ENCODE results near the gene STK35. TPM values are rescaled to one million over a fixed set of nuclear protein-coding genes. Genes with fewer than 3 reads are reported as not detected.

STK35 gene
- total and polyA plus RNA-seq, 2 of the 13 experiments (the other 11 are each of a cell fraction or from before 2014, with no cell fraction given), result 27.4 to 29.8 TPM

DNA sequence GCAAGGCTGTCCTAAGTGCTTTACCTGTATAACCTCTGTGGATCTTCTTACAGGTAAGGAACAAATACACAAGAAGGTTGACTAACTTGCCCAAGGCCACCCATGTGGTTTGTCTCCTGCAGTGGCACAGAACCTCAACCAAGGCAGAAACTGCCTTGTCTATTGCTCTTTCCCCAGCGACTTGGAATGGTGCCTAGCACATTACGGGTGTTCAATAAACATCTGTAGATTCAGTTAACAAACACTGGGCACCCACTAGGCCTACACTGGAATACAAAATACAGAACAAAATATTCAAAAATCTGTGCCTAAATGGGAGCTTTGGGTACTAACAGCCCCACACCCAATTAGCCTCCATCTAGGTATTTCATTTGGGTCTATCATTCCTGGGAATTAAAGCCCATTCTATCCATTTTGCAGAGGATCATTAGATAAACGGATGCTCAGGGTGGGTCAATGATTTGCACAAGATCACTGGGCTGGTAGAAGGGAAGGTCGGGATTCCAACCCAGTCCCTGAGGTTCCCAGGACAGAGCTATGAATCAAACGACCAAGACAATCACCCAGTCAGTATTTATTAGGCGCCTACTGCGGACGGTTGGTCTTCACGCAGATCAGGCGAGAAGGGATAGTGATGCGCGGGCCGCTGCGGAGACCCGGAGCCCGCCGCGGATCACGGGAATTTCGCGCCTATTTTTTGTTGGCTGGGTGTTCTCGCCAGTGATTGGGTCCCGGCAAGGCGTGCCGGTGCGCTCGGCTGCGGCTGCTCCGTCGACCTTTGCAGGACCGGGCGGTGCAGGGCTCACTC is at the start of gene STK35 (continued):
- TF ChIP-seq, protein P1, sequence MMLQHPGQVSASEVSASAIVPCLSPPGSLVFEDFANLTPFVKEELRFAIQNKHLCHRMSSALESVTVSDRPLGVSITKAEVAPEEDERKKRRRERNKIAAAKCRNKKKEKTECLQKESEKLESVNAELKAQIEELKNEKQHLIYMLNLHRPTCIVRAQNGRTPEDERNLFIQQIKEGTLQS (CRISPR knock-in tag; IDR thresholded peaks at IDR 0.05), result no peak
- TF ChIP-seq CCDC6 (CRISPR knock-in tag; IDR thresholded peaks at IDR 0.05) (peak; percentile 2; the same call in 1 of the 2 replicates), LBX2 (CRISPR knock-in tag; IDR thresholded peaks at IDR 0.05; ENCODE audit: borderline replicate concordance) (0 out of 2 replicates have a peak, but pooled peaks have one; percentile 31), KMT2B (CRISPR knock-in tag; IDR thresholded peaks at IDR 0.05) (no peak), ZNF597 (CRISPR knock-in tag; IDR thresholded peaks at IDR 0.05) (no peak), ZNF619 (CRISPR knock-in tag; IDR thresholded peaks at IDR 0.05) (no peak), RFXAP (CRISPR knock-in tag; IDR thresholded peaks at IDR 0.05; ENCODE audit: borderline replicate concordance) (no peak), BORCS8-MEF2B (CRISPR knock-in tag; IDR thresholded peaks at IDR 0.05) (no peak; the same call in 1 of the 2 replicates), REL (CRISPR knock-in tag; conservative IDR thresholded peaks at IDR 0.05) (peak; percentile 82; the same call in 1 of the 2 replicates), ZNF781 (CRISPR knock-in tag; IDR thresholded peaks at IDR 0.05; ENCODE audit: borderline replicate concordance, not compliant biosample characterization) (no peak), KDM5A (IDR thresholded peaks at IDR 0.05; ENCODE audit: borderline replicate concordance, low read length) (no peak), ZNF292 (CRISPR knock-in tag; IDR thresholded peaks at IDR 0.05; ENCODE audit: borderline replicate concordance, low read depth) (no peak), STAT5B (CRISPR knock-in tag; IDR thresholded peaks at IDR 0.05) (no peak), ZNF879 (CRISPR knock-in tag; IDR thresholded peaks at IDR 0.05) (0 out of 2 replicates have a peak, but pooled peaks have one; percentile 53), RARA (CRISPR knock-in tag; IDR thresholded peaks at IDR 0.05) (no peak), ZNF383 (CRISPR knock-in tag; IDR thresholded peaks at IDR 0.05; ENCODE audit: borderline replicate concordance) (no peak), NCOA5 (CRISPR knock-in tag; IDR thresholded peaks at IDR 0.05) (no peak), KLF6 (CRISPR knock-in tag; IDR thresholded peaks at IDR 0.05) (no peak), ZIK1 (CRISPR knock-in tag; IDR thresholded peaks at IDR 0.05; ENCODE audit: borderline replicate concordance, low read depth) (peak; percentile 57; the same call in 1 of the 2 replicates), ZZZ3 (CRISPR knock-in tag; IDR thresholded peaks at IDR 0.05; ENCODE audit: borderline replicate concordance) (no peak), PPARG (CRISPR knock-in tag; conservative IDR thresholded peaks at IDR 0.05) (no peak), CREB3 (CRISPR knock-in tag; IDR thresholded peaks at IDR 0.05) (no peak), IRF2 (CRISPR knock-in tag; IDR thresholded peaks at IDR 0.05) (no peak), GPN1 (CRISPR knock-in tag; IDR thresholded peaks at IDR 0.05; ENCODE audit: borderline replicate concordance) (no peak)
- TF ChIP-seq, protein P2, sequence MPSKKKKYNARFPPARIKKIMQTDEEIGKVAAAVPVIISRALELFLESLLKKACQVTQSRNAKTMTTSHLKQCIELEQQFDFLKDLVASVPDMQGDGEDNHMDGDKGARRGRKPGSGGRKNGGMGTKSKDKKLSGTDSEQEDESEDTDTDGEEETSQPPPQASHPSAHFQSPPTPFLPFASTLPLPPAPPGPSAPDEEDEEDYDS (CRISPR knock-in tag; IDR thresholded peaks at IDR 0.05), result 0 out of 2 replicates have a peak, but pooled peaks have one; percentile 2
- TF ChIP-seq, protein P3, sequence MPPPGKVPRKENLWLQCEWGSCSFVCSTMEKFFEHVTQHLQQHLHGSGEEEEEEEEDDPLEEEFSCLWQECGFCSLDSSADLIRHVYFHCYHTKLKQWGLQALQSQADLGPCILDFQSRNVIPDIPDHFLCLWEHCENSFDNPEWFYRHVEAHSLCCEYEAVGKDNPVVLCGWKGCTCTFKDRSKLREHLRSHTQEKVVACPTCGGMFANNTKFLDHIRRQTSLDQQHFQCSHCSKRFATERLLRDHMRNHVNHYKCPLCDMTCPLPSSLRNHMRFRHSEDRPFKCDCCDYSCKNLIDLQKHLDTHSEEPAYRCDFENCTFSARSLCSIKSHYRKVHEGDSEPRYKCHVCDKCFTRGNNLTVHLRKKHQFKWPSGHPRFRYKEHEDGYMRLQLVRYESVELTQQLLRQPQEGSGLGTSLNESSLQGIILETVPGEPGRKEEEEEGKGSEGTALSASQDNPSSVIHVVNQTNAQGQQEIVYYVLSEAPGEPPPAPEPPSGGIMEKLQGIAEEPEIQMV (CRISPR knock-in tag; IDR thresholded peaks at IDR 0.05; ENCODE audit: low read depth), result no peak

Data from HepG2 (cell line).